GM21723 (cell line): ENCODE data around the gene ZNF490.

Experiments used
- ATAC-seq: cut with Tn5 transposase; IDR thresholded peaks from one replicate; pipeline ENCODE4 v1.9.1; 2021; ENCODE audit warnings: mild to moderate bottlenecking, moderate library complexity; ENCODE audit not compliant: unreplicated experiment

ZNF490 gene

GRCh38 chr19:12546068-12546467, 64.5 kb downstream of the ZNF490 start:
- no peak for ATAC-seq

GRCh38 chr19:12545267-12545666, 65.3 kb downstream of the ZNF490 start:
- ATAC-seq = no peak

DNA sequence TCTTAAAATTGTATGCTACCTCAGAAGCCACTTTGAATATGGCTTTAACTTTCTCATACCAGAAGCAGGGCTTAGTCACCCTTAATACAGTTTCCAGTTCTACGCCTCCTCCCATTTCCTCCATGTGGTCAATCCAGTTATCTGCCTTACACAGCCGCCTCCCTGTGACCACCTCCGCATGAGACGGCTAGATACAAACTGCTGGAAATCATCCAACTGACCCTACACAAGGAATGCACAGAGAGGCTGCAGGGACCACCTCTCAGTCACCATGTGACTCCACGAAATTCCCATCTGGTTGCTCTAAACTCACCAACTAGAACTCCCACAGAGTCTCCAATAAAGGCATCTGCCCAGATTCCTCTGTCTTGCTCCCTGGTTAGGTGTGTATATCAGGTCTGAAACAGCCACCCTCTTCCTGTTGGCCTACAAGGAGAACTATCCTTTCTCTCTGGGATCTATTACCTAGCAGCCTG, 66.2 kb downstream of the ZNF490 start:
- no peak for ATAC-seq

- ATAC-seq = no peak
Measured at GRCh38 chr19:12543855-12544254, 66.8 kb downstream of the ZNF490 start.
